ENCODE data around the gene TTR.

- no peak for TF ChIP-seq EZH2phosphoT487 (IDR thresholded peaks at IDR 0.05; ENCODE audit: borderline replicate concordance)
- TF ChIP-seq CTCF (conservative IDR thresholded peaks at IDR 0.05; ENCODE audit: low read length) = no peak
Observed at GRCh38 chr18:31587529-31587928, 4.1 kb upstream of the TTR start.

Data from Loucy (cell line).